NCI-H1105 treated with DMSO at 0.1 percent for 48 hours (cell line): ENCODE data around the gene PRDX3.
"Not testable (repeated sequence)": the region's sequence is repeated elsewhere in the genome, so short reads cannot be mapped to it uniquely, and the experiment has no call there.

Experiments used
- DNase-seq: peaks from one replicate; lab custom pipeline; 2025; lab: John Stamatoyannopoulos, UW

The PRDX3 gene

GRCh38 chr10:119165171-119166117, 13.2 kb downstream of the PRDX3 start, which contains the start of gene SFXN4:
SFXN4 (minus strand) TSS chr10:119165714; CDS start chr10:119165647, 67 bp downstream.
- peak; percentile 26 for DNase-seq

- DNase-seq: no peak
Observed at GRCh38 chr10:119162452-119163092, 16.0 kb downstream of the PRDX3 start.

GRCh38 chr10:119161680-119162451, 16.7 kb downstream of the PRDX3 start:
- no peak for DNase-seq

- DNase-seq: no peak
Observed at GRCh38 chr10:119159332-119159731, 19.3 kb downstream of the PRDX3 start.

- DNase-seq: no peak
Observed at GRCh38 chr10:119153661-119154060, 25.0 kb downstream of the PRDX3 start.

GRCh38 chr10:119153041-119153440, 25.6 kb downstream of the PRDX3 start:
- no peak for DNase-seq

GRCh38 chr10:119151601-119152000, 27.0 kb downstream of the PRDX3 start:
- not testable (repeated sequence) for DNase-seq

GRCh38 chr10:119149729-119150128, 28.9 kb downstream of the PRDX3 start:
- DNase-seq: no peak

GRCh38 chr10:119149157-119149556, 29.5 kb downstream of the PRDX3 start:
- DNase-seq: no peak

- DNase-seq: no peak
Observed at GRCh38 chr10:119143657-119144056, 35.0 kb downstream of the PRDX3 start.

- DNase-seq: no peak
Observed at GRCh38 chr10:119140603-119141245, 37.9 kb downstream of the PRDX3 start.

GRCh38 chr10:119139464-119140067, 39.0 kb downstream of the PRDX3 start:
- no peak for DNase-seq

GRCh38 chr10:119138346-119139306, 40.0 kb downstream of the PRDX3 start:
- no peak for DNase-seq

- not testable (repeated sequence) for DNase-seq
Observed at GRCh38 chr10:119137878-119138277, 40.7 kb downstream of the PRDX3 start.

- DNase-seq: no peak
Observed at GRCh38 chr10:119136084-119136483, 42.5 kb downstream of the PRDX3 start.

- no peak for DNase-seq
Observed at GRCh38 chr10:119135513-119135881, 43.1 kb downstream of the PRDX3 start.

GRCh38 chr10:119133949-119134348, 44.7 kb downstream of the PRDX3 start:
- no peak for DNase-seq

- DNase-seq: no peak
Observed at GRCh38 chr10:119132521-119133345, 45.9 kb downstream of the PRDX3 start.

GRCh38 chr10:119131512-119132240, 46.9 kb downstream of the PRDX3 start:
- no peak for DNase-seq
